ENCODE results near the gene PZP. TPM values are rescaled to one million over a fixed set of nuclear protein-coding genes. Genes with fewer than 3 reads are reported as not detected.
"Not testable (repeated sequence)": the region's sequence is repeated elsewhere in the genome, so short reads cannot be mapped to it uniquely, and the experiment has no call there.

Gene PZP
- total RNA-seq, 2 donors from 2014 or later, result not detected

DNA sequence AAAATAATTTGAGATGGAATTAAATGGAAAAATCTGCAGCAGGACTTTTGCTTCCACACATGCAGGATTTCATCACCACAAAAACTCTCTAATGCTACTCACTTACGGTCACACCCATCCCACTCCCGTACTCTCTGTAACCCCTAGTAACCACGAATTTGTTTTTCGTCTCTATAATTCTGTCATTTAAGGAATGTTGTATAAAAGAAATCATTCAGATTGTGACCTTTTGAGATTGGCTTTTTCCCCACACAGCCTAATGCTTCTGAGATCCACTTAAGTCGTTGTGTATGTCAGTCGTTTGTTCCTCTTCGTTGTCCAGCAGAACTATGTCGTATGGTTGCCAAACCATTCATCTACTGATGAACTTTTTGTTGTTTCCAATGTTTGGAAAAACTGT is 19.8 kb upstream of the PZP start:
- H3K27ac Mint-ChIP-seq, result no peak overlapping the region
- H3K36me3 Mint-ChIP-seq (ENCODE audit: low read depth), result no peaks in the 10 kb centered on the region
- peaks cover 5% of the 10 kb centered on the region for H3K27me3 Mint-ChIP-seq
- no peaks in the 10 kb centered on the region for H3K4me1 Mint-ChIP-seq
- no peak for ATAC-seq (replicated peaks)
- no peak overlapping the region for H3K4me3 Mint-ChIP-seq
- no peaks in the 10 kb centered on the region for H3K9me3 Mint-ChIP-seq

DNA sequence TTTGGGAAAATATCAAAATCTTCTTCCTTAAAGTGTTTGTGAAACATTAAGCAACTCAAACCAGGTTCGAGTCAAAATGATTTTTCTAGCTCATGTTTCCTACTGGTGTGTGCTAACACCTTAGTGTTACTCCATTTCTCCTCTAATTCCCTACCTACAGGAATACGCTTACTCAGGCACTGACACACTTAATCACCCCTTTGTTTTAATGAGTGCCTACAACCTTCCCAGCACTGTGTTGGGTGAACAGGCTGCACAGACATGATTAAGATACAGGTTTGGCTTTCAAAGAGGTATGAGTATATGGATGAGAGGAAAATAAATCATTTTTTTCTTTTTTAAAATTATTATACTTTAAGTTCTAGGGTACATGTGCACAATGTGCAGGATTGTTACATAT is 15.6 kb upstream of the PZP start:
- no peak for ATAC-seq (replicated peaks)
- Mint-ChIP-seq H3K27ac (no peak overlapping the region), H3K4me3 (no peak overlapping the region), H3K27me3 (peaks cover 5% of the 10 kb centered on the region), H3K36me3 (ENCODE audit: low read depth) (no peaks in the 10 kb centered on the region), H3K9me3 (no peaks in the 10 kb centered on the region), H3K4me1 (no peaks in the 10 kb centered on the region)

DNA sequence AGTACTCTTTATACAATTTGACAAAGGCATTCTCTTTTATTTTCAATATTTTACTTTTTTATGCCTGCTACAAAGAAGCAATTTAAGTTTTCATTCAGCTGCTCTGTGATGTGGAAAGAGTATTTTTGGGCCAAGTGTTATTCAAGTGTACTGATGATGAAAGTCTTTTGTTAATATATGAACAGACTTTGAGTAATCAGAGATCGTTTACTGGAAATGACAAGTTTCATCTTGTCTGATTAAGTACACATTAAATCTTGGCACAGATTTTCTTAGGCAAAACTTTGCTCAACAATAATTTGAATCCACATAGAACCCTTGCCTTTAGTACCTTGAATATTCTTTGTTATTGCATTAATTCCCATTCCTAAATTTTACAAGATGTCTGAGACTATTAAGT is 13.3 kb upstream of the PZP start:
- Mint-ChIP-seq H3K4me3 (no peak overlapping the region), H3K4me1 (no peaks in the 10 kb centered on the region), H3K36me3 (ENCODE audit: low read depth) (no peaks in the 10 kb centered on the region), H3K27ac (no peak overlapping the region), H3K27me3 (peaks cover 5% of the 10 kb centered on the region), H3K9me3 (no peaks in the 10 kb centered on the region)
- ATAC-seq (replicated peaks), result no peak

DNA sequence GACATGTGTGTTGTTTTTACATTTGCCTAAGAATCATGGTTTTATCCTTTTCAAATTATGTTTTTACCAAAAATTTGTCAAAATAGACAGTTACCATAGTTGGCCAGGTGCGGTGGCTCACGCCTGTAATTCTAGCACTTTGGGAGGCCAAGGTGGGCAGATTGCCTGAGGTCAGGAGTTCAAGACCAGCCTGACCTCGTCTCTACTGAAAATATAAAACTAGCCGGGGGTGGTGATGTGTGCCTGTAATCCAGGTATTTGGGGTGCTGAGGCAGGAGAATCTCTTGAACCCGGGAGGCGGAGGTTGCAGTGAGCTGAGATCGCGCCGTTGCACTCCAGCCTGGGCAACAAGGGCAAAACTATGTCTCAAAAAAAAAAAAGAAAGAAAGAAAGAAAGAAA is 12.8 kb upstream of the PZP start:
- not testable (repeated sequence) for H3K4me1 Mint-ChIP-seq; H3K27me3 Mint-ChIP-seq; H3K36me3 Mint-ChIP-seq (ENCODE audit: low read depth); H3K9me3 Mint-ChIP-seq; H3K4me3 Mint-ChIP-seq; H3K27ac Mint-ChIP-seq; ATAC-seq (replicated peaks)

DNA sequence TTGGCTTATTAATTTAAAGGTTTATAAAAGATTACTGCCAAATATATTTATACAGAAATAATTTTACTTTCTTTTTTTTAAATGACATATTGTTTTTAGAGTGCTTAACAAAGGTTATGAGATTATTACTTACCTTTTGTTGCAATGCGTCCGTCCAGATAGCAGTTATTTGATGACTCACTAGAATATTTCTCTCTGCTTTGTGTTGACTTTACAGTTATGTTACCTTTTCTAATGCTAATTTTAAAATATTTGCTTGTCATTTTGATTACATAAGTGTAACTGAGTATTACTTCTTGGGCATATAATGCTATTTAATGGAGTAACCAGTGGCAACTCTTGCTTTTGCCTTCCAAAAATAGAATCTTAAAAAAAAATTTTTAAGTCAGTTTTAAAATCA is 6.3 kb upstream of the PZP start:
- Mint-ChIP-seq H3K9me3 (peaks cover 4% of the 10 kb centered on the region), H3K4me1 (no peaks in the 10 kb centered on the region), H3K4me3 (no peak overlapping the region), H3K27me3 (no peaks in the 10 kb centered on the region), H3K36me3 (ENCODE audit: low read depth) (no peaks in the 10 kb centered on the region), H3K27ac (no peak overlapping the region)
- no peak for ATAC-seq (replicated peaks)

DNA sequence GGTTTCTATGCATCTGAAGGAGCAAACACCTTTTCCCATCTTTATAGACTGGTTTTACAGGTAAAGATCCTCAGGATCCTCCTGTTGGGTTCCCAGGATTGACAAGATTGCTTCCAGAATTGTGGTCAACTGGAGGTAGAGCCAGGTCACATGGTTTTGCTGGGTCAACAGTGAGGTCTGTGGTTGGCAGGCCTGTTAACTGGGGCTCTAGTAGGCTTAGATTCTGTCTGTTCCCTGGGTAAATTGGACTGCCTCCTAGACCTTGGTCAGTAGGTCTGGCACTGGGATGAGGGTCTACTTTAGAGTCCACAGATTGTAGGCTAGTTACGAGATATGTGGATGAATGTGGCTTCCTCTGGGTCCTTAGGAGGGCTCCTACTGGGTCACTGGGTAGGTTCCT is 3.5 kb upstream of the PZP start:
- H3K36me3 Mint-ChIP-seq (ENCODE audit: low read depth), result no peaks in the 10 kb centered on the region
- H3K27me3 Mint-ChIP-seq, result no peaks in the 10 kb centered on the region
- H3K9me3 Mint-ChIP-seq, result peaks cover 4% of the 10 kb centered on the region
- no peak overlapping the region for H3K4me3 Mint-ChIP-seq
- ATAC-seq (replicated peaks), result no peak
- no peak overlapping the region for H3K27ac Mint-ChIP-seq
- H3K4me1 Mint-ChIP-seq, result no peaks in the 10 kb centered on the region

DNA sequence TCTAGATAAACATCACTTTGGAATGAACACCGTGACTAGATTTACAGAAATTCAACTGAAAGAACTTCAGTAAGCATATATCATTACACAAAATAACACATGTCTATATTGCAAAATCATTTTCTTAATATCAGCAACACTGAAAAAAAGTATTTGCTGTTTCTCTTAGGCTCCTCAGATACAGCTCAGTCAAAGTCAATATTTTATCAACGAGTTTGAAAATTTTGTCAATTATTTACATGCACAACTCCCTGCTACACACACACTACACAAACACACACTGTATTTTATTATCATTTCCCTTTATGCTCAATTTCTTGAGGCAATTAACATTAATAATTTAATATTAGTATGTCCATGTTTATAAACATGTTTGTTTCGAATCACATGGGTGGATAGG is 3.8 kb downstream of the PZP start:
- Mint-ChIP-seq H3K27ac (no peak overlapping the region), H3K9me3 (no peaks in the 10 kb centered on the region)

DNA sequence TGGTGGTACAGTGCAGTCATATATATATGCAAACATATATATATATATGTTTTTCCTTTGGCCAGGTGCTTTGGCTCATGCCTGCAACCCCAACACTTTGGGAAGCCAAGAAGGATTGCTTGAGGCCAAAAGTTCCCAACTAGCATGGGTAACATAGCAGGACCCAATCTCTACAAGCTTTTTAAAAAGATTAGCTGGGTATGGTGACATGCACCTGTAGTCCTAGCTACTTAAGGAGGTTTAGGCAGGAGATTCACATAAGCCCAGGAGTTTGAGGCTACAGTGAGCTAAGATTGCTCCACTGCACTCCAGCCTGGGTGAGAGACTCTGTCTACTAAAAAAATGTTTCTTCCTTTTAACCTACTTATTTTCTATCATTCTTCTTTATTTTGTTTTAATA is 10.2 kb downstream of the PZP start:
- Mint-ChIP-seq H3K27me3 (no peaks in the 10 kb centered on the region), H3K27ac (no peak overlapping the region), H3K4me1 (no peaks in the 10 kb centered on the region), H3K4me3 (no peak overlapping the region), H3K36me3 (ENCODE audit: low read depth) (no peaks in the 10 kb centered on the region), H3K9me3 (no peaks in the 10 kb centered on the region)
- ATAC-seq (replicated peaks), result peak; percentile 51

More for the DNA sequence above, 3.8 kb downstream of the PZP start:
- no peak overlapping the region for H3K4me3 Mint-ChIP-seq
- ATAC-seq (replicated peaks), result no peak
- H3K4me1 Mint-ChIP-seq, result no peaks in the 10 kb centered on the region
- no peaks in the 10 kb centered on the region for H3K36me3 Mint-ChIP-seq (ENCODE audit: low read depth)
- no peaks in the 10 kb centered on the region for H3K27me3 Mint-ChIP-seq

DNA sequence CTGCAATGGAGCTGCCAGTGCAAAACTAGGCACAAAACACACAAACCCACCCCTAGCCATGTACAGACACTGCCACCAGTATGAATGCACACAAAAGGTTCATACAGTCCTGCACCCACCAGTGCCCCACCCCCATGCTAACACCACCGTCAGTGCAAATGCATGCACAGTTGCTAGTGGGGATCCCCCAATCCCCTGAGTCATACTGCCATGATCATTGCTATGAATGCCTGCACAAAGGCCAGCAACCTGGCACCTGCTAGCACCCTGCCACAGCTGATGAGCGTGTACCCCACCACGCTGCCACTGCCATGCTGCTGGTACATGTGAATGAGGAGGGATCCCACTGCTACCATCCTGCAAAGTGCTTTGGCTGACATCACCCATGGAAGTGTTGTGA is 23.9 kb downstream of the PZP start:
- ATAC-seq (replicated peaks), result no peak
- H3K27me3 Mint-ChIP-seq, result no peaks in the 10 kb centered on the region
- H3K4me1 Mint-ChIP-seq, result no peaks in the 10 kb centered on the region
- no peak overlapping the region for H3K27ac Mint-ChIP-seq
- no peaks in the 10 kb centered on the region for H3K36me3 Mint-ChIP-seq (ENCODE audit: low read depth)
- H3K4me3 Mint-ChIP-seq, result no peak overlapping the region
- peaks cover 10% of the 10 kb centered on the region for H3K9me3 Mint-ChIP-seq

DNA sequence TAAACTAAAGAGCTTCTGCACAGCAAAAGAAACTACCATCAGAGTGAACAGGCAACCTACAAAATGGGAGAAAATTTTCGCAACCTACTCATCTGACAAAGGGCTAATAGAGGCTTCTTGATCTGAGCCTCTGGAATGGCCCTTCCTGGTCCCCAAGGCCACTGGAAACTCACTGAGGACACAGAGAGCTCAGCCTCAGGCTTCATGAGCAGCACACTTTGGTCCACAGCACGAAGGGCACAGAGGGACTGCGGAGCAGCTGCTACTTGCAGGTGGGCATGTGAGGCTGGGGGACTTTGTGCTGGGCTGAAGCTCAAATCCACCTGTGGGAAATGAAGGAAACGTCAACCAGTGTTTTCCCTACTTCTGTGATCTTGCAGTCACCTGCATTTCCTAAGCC is 27.4 kb downstream of the PZP start:
- H3K4me1 Mint-ChIP-seq, result no peaks in the 10 kb centered on the region
- H3K27ac Mint-ChIP-seq, result no peak overlapping the region
- H3K36me3 Mint-ChIP-seq (ENCODE audit: low read depth), result no peaks in the 10 kb centered on the region
- H3K27me3 Mint-ChIP-seq, result no peaks in the 10 kb centered on the region
- H3K4me3 Mint-ChIP-seq, result no peak overlapping the region
- no peaks in the 10 kb centered on the region for H3K9me3 Mint-ChIP-seq
- ATAC-seq (replicated peaks), result no peak

DNA sequence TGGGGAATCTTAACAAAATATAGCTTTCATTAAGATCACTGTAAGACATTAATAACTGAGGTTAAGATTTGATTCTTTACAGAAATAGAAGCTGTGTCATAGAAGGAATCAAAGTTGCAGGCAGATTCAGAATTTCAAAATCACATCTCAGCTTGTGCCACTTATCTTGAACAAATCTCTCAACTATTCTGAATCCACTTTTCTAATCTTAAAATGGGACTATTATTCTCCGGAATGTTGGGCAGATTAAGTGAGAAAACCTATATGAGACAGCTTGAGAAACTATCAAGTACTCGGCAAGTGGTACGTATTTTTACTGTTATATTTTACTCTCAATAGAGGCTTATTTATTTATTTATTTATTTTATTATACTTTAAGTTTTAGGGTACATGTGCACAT is 28.4 kb downstream of the PZP start:
- Mint-ChIP-seq H3K27ac (no peak overlapping the region), H3K4me1 (no peaks in the 10 kb centered on the region), H3K9me3 (no peaks in the 10 kb centered on the region), H3K4me3 (no peak overlapping the region), H3K27me3 (no peaks in the 10 kb centered on the region), H3K36me3 (ENCODE audit: low read depth) (no peaks in the 10 kb centered on the region)
- ATAC-seq (replicated peaks), result no peak

DNA sequence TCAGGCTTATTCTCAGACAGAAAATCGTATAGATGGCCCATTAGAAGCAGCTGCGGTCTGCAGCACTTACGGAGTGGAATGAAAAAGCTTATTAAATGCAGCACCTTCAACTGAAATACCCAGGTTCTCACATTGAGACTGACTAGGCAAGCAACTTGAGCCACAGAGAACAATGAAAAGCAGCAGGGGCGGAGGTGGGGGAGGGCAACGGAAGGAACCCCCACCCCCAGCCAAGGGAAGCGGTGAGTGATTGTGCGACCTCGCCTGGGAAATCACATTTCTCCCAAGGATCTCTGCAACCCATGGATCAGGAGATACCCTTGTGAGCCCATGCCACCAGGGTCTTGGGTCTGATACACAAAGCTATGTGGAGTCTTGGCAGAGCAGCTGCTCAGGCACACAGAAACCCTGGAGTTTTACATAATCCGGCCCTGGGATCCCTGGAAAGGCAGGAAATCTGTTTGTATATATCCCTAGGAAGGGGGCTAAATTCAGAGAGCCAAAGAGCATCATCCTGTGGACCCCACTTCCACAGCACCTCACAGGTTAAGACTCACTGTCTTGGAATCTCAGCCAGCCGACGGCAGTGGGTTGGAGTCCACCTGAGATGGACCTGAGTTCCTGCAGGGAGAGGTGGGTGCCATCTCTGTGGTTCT is 38.1 kb downstream of the PZP start:
- Mint-ChIP-seq H3K4me3 (no peak overlapping the region), H3K27me3 (no peaks in the 10 kb centered on the region), H3K9me3 (peaks cover 8% of the 10 kb centered on the region), H3K27ac (no peak overlapping the region), H3K4me1 (no peaks in the 10 kb centered on the region), H3K36me3 (ENCODE audit: low read depth) (no peaks in the 10 kb centered on the region)
- no peak for ATAC-seq (replicated peaks)

DNA sequence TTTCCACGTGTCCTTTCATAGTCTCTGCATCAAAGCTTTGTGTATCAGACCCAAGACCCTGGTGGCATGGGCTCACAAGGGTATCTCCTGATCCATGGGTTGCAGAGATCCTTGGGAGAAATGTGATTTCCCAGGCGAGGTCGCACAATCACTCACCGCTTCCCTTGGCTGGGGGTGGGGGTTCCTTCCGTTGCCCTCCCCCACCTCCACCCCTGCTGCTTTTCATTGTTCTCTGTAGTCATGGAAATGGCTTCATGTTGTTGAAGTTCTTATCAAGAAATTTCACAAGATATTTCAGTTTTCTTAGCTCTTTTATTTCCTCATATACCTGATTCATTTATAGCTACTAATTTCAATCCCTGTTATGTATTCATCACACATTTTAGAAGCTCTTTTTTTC is 40.9 kb downstream of the PZP start:
- ATAC-seq (replicated peaks); H3K9me3 Mint-ChIP-seq; H3K4me3 Mint-ChIP-seq; H3K27ac Mint-ChIP-seq; H3K4me1 Mint-ChIP-seq; H3K27me3 Mint-ChIP-seq; H3K36me3 Mint-ChIP-seq (ENCODE audit: low read depth): not testable (repeated sequence)

DNA sequence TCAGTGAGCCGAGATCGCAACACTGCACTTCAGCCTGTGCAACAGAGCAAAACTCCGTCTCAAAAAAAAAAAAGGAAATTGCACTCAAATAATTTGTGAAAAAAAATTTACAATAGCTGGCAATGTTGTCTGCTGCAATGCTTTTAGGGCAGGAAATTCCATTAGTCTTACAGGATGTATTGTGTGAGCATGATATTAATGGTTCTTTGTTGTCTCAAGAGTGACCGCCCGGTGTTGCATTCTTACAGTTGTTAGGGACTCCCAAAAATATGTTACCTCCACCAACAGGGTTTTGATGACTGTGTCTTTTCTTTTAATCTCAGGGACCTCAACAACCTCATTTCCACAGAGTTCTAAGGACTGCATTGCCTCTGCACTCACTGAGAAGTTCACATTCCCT is 44.8 kb downstream of the PZP start:
- Mint-ChIP-seq H3K4me3 (no peak overlapping the region), H3K9me3 (no peaks in the 10 kb centered on the region), H3K27me3 (no peaks in the 10 kb centered on the region), H3K4me1 (no peaks in the 10 kb centered on the region), H3K27ac (no peak overlapping the region), H3K36me3 (ENCODE audit: low read depth) (no peaks in the 10 kb centered on the region)
- ATAC-seq (replicated peaks), result no peak

DNA sequence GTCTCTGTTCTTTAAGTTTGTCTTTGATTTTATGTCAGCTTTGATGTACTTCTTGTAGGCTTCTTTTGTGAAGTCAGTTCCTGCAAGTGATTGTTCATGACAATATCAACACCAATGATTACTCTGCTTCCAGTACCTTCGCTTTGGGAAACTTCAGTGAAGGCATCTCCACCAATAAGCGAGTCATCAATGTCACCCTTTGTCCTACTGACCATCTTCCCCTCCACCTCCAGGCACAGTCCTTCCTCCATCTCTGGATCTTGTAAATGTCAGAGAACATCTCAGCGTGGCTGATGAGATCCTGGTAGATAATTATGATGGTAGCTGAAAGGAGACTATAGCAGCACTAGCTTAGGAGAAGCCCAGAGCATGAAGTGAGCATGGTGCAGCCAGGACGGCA is 52.1 kb downstream of the PZP start:
- Mint-ChIP-seq H3K4me1 (no peaks in the 10 kb centered on the region), H3K27me3 (no peaks in the 10 kb centered on the region), H3K27ac (no peak overlapping the region), H3K4me3 (no peak overlapping the region), H3K9me3 (no peaks in the 10 kb centered on the region), H3K36me3 (ENCODE audit: low read depth) (no peaks in the 10 kb centered on the region)
- ATAC-seq (replicated peaks), result no peak

DNA sequence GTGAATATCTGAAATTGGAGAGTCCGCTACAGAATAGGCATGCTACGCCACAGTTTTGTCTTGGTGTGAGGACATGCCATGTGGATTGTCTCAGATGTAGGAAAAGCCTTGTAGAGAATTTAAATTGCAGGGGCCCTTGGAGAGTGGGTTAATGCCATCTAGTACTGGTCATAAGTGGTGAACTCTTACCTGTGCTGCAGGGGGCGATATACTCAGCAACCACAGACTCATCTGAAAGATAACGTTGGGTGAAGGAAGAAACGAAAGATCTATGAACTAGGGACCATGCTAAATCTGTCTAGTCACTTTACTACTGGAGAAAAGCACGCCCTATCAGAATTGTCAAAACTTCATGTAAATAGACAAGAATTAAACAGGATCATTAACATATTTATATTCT is 58.8 kb downstream of the PZP start:
- Mint-ChIP-seq H3K27me3 (no peaks in the 10 kb centered on the region), H3K27ac (no peak overlapping the region), H3K9me3 (peaks cover 19% of the 10 kb centered on the region), H3K4me1 (peaks cover 6% of the 10 kb centered on the region), H3K36me3 (ENCODE audit: low read depth) (peaks cover 13% of the 10 kb centered on the region), H3K4me3 (no peak overlapping the region)
- ATAC-seq (replicated peaks), result no peak
